ENCODE results near the gene RAET1L. TPM values are rescaled to one million over a fixed set of nuclear protein-coding genes. Genes with fewer than 3 reads are reported as not detected.
A peak's percentile ranks its signal among the peaks of the same experiment; 100 is the strongest.

The RAET1L gene
- total and polyA plus RNA-seq, 2 of the 4 experiments (the other 2 are of a cell fraction): not detected

DNA sequence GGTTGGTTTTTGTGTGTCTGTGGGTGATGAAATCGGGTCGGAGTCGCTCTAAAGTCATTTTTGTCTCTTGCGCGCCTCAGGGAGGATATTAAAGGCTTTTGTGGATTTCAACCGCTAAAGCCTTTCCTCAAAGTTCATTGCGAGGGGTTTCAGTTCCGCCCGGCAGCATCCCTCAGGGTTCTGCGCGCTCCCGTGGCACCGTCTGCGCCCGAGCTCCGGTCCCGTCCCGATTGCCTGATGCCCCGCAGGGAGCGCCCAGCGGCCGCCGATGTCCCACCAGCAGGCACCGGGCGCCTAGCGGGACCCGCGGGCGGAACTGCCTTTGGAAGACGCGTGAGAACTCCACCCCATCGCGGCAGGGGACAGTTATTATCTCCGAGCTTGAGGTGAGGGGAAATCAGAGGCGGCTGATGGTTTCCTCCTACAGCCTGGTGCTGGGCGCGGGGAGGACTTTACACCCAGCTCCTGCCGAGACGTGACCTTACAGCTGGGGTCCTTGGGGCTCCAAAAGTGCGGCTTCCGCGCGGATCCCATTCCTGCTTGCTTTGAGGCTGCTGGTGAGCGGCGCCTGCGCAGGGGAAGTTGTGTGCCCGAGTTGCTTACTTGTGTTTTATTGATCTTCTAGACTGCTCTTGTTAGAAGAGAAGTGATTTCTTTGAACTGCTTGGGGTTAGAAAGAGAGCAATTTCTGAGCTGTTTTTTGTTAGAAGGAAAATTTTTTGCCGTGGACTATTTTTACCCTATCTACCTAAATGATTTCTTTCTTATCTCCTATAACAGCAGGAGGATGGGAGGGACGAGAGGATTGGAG is 34.5 kb downstream of the RAET1L start:
- DNase-seq: no peak
- Histone ChIP-seq H2BK15ac (ENCODE audit: low read depth, low read length) (no peak overlapping the region), H4K91ac (ENCODE audit: insufficient read depth, low read depth, low read length) (no peak overlapping the region), H3K4me3 (ENCODE audit: insufficient read depth, low read depth, low read length) (no peak overlapping the region), H4K8ac (ENCODE audit: low read depth in 2 of 2, low read length in 2 of 2) (no peak overlapping the region), H3K18ac (ENCODE audit: low read depth, low read length) (no peak overlapping the region), H2AFZ (replicated peaks; ENCODE audit: low read length, poor library complexity) (peak overlapping the region; percentile 48), H3K14ac (replicated peaks; ENCODE audit: low read depth, low read length) (no peak overlapping the region), H3K27ac (ENCODE audit: insufficient read depth, low read length) (no peak overlapping the region), H2BK120ac (ENCODE audit: low read depth, low read length) (no peak overlapping the region), H3K4me2 (ENCODE audit: low read depth, low read length) (peak overlapping the region; percentile 26; the same call in 1 of the 2 replicates), H3K9me3 (ENCODE audit: control insufficient read depth, insufficient read depth, low read length) (peaks cover 19% of the 10 kb centered on the region), H2BK5ac (ENCODE audit: low read depth, low read length, poor library complexity, severe bottlenecking) (no peak overlapping the region), H3K36me3 (ENCODE audit: control insufficient read depth, insufficient read depth, low read length) (no peaks in the 10 kb centered on the region), H3K79me1 (ENCODE audit: low read depth in 1 of 2, low read length in 2 of 2) (no peaks in the 10 kb centered on the region), H2BK20ac (ENCODE audit: low read depth, low read length) (no peak overlapping the region), H4K5ac (ENCODE audit: low read depth, low read length) (no peak overlapping the region), H2AK5ac (ENCODE audit: low read depth, low read length) (no peak overlapping the region), H3K27me3 (ENCODE audit: control insufficient read depth, insufficient read depth, low read length) (peaks cover 75% of the 10 kb centered on the region), H3K4me1 (ENCODE audit: control insufficient read depth, insufficient read depth, low read length) (no peaks in the 10 kb centered on the region), H3K56ac (ENCODE audit: extremely low read depth, insufficient read depth, low read length) (no peak overlapping the region), H2AK9ac (replicated peaks; ENCODE audit: low read depth, low read length, poor library complexity) (no peak overlapping the region), H3K4ac (ENCODE audit: low read depth, low read length) (no peak overlapping the region), H3K23ac (ENCODE audit: low read depth, low read length) (no peak overlapping the region), H4K20me1 (ENCODE audit: insufficient read depth, low read length) (no peaks in the 10 kb centered on the region; the same call in 1 of the 2 replicates), H3K9ac (ENCODE audit: low read depth, low read length) (no peak overlapping the region), H3K9me1 (ENCODE audit: insufficient read depth, low read length) (no peaks in the 10 kb centered on the region)
- dilution Hi-C loops (cut with HindIII; ENCODE audit: low sequenced_read_pairs, unreplicated experiment) (no loop called here), intact Hi-C loops (cut with micrococcal nuclease) (no loop called here), in situ Hi-C loops (cut with MboI; ENCODE audit: low sequenced_read_pairs) (no loop called here)
- ChIA-PET CTCF (no interaction called here), POLR2A (ENCODE audit: unreplicated experiment) (no interaction called here)
- ATAC-seq (ENCODE audit: low read depth): peak; percentile 14; the same call in 1 of the 2 replicates
- no TSS peak for BruUV-seq (replicated peaks)
- WGBS, 2 experiments (ENCODE audit: extremely low coverage in 2 of 2, insufficient read length in 1 of 2): 2% methylated on average over 17 of the region's 49 CpGs; no CpG with 5 or more reads in 1 of the 2 experiments
- TF ChIP-seq, protein P1, sequence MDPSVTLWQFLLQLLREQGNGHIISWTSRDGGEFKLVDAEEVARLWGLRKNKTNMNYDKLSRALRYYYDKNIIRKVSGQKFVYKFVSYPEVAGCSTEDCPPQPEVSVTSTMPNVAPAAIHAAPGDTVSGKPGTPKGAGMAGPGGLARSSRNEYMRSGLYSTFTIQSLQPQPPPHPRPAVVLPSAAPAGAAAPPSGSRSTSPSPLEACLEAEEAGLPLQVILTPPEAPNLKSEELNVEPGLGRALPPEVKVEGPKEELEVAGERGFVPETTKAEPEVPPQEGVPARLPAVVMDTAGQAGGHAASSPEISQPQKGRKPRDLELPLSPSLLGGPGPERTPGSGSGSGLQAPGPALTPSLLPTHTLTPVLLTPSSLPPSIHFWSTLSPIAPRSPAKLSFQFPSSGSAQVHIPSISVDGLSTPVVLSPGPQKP (IDR thresholded peaks at IDR 0.05; ENCODE audit: borderline replicate concordance, low read depth, low read length): no peak
- no peak for TF ChIP-seq MAFK (IDR thresholded peaks at IDR 0.05; ENCODE audit: low read depth, low read length)
- no peak for TF ChIP-seq BHLHE40 (IDR thresholded peaks at IDR 0.05; ENCODE audit: low read depth, low read length)
- TF ChIP-seq, protein P2, sequence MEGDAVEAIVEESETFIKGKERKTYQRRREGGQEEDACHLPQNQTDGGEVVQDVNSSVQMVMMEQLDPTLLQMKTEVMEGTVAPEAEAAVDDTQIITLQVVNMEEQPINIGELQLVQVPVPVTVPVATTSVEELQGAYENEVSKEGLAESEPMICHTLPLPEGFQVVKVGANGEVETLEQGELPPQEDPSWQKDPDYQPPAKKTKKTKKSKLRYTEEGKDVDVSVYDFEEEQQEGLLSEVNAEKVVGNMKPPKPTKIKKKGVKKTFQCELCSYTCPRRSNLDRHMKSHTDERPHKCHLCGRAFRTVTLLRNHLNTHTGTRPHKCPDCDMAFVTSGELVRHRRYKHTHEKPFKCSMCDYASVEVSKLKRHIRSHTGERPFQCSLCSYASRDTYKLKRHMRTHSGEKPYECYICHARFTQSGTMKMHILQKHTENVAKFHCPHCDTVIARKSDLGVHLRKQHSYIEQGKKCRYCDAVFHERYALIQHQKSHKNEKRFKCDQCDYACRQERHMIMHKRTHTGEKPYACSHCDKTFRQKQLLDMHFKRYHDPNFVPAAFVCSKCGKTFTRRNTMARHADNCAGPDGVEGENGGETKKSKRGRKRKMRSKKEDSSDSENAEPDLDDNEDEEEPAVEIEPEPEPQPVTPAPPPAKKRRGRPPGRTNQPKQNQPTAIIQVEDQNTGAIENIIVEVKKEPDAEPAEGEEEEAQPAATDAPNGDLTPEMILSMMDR (conservative IDR thresholded peaks at IDR 0.05; ENCODE audit: low read depth, low read length): no peak
- TF ChIP-seq RCOR1 (IDR thresholded peaks at IDR 0.05; ENCODE audit: insufficient replicate concordance, low read length): no peak
- TF ChIP-seq NFE2L2 (IDR thresholded peaks at IDR 0.05; ENCODE audit: low read depth, low read length): no peak
- no peak for TF ChIP-seq MXI1 (IDR thresholded peaks at IDR 0.05; ENCODE audit: borderline replicate concordance, low read depth, low read length)

All from IMR-90 (cell line).